HG02970 (cell line): ENCODE results near the gene WWC1.

Experiments
- ATAC-seq: cut with Tn5 transposase; IDR thresholded peaks from one replicate; pipeline ENCODE4 v1.9.1; 2021; ENCODE audit warnings: mild to moderate bottlenecking, moderate library complexity, moderate number of reproducible peaks; ENCODE audit not compliant: unreplicated experiment, low FRiP score

WWC1 gene

DNA sequence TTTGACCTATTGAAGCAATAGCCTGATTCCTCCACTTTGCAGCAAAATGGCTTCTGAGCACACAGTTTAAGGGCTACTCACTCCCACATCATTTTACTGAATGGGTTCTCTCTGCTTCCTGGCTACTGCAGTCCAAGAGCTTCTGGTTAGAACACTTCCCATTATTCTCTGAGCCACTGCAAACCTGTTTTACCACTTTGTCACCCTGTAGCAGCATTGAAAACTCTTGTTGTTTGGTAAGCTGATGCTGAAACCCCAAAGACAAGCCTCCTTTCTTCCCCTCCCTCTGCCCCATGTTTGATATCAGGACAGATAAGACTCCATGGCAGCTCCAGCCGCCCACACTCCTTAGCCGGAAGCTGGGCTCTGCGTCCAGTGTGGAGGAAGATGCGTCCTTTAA is 110.4 kb downstream of the WWC1 start:
- ATAC-seq, result no peak

DNA sequence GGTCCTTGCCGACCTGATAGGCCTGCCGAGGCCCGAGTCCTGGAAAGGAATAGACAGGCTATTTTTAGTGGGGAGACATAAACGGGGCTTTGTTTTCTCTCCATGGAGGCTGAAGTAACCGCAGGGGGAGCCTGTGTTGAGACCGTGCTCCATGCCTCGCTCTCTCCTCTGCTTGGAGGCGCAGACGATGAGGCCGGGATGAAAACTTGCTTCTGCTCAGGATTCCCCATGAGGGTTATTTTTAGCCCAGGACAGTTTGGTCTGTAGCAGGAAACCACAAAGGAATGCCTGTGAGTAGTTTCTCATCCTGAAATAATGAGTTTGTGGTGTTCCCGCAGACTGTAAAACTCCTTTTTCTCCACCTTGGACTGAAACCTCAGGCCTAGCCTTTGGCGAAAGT is 112.9 kb downstream of the WWC1 start:
- ATAC-seq, result no peak

DNA sequence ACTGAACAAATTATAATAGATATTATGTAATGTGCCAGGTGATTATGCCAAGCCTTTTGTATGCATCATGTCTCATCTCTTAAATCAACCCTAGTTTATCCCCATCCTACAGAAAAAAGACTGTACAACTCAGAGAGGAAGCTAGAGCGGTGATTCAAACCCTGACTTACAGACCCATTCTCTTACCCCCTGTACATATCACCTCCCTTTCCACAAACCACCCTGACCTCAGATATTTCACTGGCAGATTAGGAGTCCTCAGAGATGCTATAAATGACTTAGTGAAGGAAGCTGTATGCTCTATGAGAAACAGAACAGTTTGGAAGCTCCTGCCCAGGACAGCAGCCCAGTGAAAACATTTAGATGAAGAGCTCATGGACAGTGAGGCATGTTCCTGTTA is 115.8 kb downstream of the WWC1 start:
- ATAC-seq, result no peak

DNA sequence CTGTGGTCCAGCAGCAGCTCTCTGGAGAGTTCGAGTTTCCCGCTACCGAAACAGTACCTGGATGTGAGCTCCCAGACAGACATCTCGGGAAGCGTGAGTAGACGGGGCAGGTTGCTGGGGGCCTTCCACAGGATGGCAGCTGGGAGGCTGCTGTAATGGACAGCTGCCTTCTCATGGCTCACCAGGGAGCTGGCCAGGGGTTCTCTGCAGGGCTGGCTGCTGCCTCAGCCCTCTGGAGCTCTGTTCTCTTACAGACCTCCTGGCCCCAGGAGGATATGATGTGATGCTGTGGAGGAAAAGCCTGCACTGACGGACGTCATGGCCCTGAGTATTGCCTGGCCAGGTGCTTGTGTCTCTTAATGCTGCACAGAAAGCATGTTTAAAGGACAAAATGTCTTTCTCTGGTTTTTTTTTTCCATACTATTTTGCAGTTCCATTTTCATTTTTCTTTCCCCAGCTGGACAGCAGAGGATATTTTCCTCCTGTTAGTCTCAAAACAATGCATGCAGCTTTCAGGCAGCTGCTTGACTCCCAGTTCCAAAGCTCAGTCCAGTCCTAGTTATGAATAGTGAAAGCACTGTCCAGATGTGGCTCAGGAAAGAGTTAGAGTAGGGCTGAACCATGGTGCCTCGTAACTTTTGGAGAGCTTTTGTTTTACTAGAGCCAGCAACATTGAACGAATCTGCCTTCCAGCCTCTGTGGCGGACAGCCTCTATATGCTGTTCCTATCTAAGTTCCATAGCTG is 117.3 kb downstream of the WWC1 start:
- ATAC-seq, result no peak

DNA sequence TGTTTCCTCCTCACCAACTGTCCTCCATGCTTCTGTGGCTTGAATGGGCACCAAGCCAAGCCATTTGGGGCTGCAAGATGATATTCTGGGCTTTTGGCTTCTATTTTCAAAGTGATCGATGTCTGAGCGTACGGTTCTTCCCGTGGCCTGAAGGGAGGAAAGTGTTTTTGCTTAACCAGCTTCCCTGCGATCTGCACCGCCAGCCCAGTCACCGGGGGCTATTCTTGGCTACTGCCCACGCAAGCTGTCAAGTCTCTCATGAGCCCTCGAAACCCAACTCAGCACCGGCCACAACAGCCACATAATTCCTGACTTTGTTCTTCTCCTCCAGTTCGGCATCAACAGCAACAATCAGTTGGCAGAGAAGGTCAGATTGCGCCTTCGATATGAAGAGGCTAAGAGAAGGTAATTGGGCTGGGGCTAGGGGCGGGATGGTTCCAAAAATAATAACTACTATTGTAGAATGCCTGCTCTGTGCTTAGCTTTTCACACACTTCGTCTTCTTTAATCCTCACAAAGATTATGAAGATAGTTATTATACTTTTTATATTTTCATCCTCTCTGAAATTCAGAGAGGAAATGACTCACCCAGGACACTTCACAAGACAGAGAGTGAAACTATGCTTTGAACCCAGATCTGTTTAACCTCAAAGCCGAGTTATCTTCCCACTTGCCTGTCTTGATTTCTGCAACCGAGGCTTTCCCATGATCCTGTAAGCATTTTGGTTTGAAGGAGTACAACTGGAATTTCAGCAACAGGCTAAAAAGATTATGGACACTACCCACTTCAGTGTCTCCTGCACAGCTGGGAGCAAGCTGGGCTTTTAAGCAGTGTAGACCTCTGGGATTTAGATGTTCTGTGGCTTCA is 118.4 kb downstream of the WWC1 start:
- no peak for ATAC-seq

DNA sequence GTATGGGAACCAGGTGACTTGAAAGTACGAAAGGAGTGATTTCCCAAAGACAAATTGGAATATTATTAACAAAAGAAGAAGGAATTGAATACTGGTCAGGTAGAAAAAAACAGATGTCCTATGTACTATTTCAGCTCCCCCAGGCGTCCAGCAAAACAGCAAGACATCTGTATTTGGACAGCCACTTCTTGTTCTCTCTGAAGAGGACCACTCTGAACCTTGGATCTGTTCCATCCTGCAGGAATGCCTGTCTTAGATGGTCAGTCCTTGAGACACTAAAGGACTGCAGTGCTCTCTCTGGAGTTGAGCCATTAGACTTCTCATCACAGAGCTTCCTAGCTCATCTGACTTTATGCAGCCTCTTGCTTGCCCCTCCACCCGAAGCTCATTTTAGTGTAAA is 120.4 kb downstream of the WWC1 start:
- ATAC-seq, result no peak

DNA sequence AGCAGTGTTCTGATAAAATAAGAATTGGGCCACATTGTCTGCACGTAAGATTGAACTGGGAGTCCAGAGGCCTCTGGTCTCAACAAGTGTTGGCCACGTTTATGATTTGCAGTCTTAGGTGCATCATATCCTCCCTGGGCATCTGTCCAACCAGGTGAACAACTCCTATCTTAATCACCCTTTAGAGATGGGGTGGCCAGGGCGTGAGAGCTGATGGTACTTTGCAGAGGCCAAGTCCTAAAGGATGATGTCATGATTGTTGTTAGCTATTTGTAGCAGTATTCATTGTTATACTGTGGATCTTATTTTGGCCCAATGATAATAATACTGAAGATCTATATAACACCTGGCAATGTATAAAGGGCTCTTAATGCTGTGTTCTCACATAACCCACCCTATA is 121.6 kb downstream of the WWC1 start:
- ATAC-seq, result no peak

DNA sequence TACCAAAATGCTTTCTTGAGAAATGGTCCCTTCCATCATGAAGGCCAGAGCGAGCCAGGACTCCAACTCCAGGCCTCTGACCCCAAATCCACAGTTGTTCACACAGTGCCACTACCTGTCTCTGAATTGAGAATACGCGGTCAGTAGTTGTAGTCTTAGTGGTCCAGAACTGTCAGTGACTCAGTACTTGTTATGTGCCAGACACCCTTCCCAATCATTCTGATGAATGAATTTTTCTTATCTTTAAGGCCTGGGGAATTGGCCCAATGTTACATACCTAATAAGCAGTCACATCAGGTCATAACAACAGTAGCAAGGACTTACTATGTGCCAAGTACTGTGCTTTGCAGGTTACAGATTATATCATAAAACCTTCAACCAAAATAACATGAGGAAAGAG is 122.2 kb downstream of the WWC1 start:
- no peak for ATAC-seq

DNA sequence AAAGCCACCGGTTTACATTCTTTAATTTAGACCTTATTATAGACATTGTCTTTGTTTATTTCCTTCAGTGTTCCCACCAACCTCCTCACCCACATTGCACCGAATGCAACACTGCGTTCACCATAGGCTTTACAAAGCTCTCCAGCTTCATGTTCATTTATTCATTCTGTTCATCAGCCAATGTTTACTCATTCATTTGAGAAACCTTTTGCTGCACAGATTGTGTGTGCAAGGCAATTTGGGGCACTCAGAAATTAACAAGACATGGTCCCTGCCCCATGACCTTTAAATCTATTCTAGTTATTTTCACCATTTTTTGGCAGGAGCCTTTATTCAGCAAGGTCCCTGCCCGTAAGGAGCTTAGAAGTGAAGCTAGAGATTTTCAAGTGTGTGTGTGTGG is 124.0 kb downstream of the WWC1 start:
- no peak for ATAC-seq

DNA sequence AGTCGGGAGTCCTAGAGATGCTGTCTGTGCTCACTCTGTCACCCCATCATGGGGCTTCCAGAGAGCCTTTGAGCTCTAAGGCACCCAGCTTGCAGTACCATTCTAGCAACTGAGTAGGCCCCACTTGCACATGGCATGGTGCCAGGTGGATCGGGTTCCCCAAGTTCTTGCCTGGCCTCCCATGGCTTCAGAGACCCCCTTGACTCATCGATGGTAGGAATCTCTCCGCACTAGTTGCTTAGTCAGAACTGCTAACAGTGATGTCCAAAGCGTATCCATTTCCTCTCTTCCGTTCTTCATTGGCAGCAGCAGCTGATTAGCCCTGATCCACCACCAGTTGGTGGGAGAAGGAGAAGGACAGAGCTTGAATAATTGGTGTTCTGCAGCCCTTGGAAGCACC is 124.5 kb downstream of the WWC1 start:
- ATAC-seq, result no peak

DNA sequence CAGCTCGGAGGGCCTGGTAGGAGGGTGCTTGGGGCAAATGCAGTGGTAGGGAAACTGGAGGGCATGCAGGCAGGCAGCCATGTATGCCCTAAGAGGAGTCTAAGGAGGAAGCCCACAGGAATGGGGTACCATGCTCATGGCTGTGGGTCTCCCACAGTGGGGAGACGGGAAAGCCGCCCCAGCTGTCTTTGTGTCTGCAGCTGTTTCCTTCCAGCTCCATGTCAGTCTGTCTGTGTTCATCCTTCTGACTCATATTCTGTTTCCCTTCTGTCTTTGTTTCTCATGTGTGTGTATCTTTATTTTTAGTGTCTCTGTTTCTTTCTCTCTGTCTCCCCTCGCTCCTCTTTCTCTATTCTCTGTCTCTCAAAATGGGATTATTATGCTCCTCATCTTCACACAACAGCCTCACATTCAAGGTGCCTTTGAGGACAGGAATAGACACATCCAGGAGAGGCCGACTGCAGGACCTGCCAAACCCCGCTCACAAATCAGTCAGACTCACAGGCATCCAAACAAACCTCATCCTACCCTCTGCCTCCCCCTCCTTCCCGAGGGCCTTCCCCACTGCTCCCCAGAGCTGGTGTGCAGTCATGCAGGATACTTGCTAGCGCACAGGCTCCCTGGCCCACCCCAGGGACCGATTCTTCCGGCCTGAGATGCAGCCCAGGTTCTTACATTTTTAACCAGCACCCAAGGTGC is 126.4 kb downstream of the WWC1 start:
- ATAC-seq, result no peak

DNA sequence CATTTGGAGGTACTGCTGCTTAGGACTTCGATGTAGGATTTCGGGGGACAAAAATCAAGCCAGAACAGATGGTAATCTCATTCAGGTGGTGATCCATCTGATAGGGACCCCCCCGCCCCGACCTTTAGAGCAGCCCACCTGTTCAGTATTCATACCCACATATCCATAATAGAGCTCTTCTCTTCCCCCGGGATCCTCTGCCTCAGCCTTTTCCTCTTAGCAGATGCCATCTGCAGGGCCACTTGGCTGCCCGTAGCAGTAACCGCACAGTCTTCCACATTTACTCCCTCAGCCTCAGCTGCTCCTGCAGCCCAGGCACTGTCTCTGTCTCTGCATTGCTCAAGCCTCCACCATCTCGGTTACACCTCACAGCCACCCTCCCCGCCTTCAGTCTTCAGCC is 129.0 kb downstream of the WWC1 start:
- ATAC-seq, result no peak

DNA sequence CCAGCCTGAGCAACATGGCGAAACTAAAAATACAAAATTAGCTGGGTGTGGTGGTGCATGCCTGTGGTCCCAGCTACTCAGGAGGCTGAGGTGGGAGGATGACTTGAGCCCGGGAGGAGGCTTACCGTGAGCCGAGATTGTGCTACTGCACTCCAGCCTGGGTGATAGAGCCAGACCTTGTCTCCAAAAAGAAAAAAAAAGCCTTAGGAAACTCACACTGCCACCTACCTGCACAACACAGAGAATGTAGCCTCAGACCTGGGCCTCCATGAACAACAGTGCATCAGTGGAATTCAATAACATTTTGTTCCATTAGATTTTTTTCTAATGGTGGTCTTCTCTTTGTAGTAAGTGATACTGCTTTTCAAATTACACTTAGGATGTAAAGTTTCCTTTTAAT is 131.0 kb downstream of the WWC1 start:
- ATAC-seq, result no peak

DNA sequence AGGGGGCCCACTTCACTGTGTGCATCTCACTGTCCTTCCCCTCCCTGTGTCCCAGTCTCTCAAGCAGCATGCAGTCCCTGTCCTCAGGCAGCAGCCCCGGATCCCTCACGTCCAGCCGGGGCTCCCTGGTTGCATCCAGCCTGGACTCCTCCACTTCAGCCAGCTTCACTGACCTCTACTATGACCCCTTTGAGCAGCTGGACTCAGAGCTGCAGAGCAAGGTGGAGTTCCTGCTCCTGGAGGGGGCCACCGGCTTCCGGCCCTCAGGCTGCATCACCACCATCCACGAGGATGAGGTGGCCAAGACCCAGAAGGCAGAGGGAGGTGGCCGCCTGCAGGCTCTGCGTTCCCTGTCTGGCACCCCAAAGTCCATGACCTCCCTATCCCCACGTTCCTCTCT is 132.0 kb downstream of the WWC1 start:
- no peak for ATAC-seq

DNA sequence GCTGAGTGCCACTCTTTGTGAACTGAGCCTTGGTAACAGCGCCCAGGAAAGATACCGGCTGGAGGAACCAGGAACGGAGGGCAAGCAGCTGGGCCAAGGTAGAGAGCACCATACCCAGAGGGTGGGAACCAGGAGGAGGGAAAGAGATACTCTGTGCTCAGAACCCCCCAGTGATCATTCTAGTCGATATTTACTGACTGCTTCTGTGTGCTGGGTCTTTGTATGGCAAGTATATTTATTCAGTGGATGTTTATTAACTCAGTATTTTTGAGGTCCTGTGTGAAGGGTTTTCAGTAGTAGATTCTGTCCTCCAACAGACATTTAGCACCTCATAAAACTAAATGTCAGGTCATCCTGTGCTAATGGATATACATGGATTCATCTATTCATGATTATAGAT is 132.5 kb downstream of the WWC1 start:
- ATAC-seq, result no peak

DNA sequence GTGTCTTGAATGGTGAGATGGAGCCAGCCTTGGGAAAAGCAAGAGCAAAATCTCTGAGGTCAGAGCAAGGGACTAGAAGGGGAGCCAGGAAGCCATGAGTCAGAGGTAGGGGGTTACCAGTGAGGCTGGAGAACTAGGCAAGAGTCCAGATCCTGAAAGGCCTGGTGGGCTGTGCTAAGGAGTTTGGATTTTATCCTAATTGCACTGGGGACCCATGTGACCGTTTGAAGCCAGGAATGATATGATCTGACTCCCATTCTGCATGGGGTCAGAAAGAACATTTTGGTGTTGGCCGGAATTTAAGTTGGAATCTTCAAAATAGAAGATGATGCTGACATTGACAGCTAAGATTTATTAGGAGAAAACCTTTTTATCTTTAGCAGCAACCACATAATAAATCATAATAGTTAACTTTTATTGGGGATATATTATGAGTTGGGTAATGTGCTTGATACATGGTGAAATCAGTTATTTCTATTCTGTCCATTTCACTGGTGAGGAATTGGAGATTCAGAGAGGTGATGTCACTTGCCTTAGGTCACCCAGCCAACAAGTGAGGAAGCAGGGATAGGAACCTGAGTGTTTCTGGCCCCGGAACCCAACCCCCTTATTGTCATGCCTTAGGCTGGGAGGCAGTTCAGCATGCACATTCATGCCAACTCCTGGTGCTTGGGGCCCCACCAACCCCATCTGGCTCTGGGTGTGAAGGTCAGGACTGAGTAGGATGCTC is 133.3 kb downstream of the WWC1 start:
- ATAC-seq, result no peak

DNA sequence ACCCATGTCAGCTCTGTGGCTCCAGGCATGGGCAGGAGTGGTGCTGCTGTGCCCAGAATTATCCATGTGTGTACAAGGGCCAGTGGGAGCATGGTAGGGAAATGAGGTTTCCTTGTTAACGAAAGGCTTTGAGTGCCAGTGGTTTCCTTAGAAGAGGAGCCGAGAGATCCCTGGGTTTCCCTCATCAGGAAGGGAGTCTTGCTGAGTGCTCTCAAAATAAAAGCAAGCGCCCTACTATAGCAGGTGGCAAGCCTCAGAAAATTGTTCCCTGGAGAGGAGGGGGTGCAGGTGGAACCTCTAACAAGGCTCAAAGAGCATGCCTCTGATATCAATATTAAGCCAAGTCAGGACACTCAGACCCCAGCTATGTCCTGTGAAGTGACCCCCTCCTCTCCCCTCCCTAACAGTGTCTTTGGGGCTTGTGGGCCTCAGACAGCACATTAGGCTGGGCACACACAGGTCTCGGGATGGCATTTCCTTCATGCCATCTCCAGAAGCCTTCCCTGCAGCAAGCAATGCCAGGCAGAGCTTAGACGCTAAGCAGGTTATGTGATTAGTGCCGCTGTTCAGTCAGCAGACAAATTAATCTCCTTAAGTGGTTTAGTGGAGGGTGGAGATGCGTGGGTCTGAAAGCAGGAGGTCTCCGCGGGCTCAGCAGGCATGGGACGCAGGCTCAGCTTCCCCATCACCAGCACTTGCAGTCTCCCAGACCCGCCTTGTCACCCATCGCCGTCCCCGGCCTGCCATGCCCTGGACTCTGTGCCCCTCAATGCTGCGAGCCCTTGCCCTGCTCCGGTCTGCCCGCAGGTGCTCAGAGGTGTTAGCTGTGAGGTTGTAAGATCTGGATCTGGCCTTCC is 134.8 kb downstream of the WWC1 start:
- ATAC-seq, result no peak

DNA sequence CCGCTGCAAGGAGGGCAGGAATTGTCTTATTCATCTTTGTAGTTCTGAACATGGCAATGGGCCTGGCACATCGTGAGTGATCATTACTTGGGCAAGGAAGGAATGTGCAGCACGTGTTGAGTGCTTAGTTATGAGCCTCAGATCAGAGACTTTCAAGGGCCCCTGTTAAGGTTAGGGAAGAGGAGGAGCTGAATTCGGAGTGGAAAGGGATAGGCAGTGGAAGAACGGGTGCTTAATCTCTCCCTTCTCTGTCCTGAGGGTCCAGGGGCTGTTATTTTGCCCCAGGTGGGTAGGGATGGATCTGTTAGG is 135.4 kb downstream of the WWC1 start:
- no peak for ATAC-seq

DNA sequence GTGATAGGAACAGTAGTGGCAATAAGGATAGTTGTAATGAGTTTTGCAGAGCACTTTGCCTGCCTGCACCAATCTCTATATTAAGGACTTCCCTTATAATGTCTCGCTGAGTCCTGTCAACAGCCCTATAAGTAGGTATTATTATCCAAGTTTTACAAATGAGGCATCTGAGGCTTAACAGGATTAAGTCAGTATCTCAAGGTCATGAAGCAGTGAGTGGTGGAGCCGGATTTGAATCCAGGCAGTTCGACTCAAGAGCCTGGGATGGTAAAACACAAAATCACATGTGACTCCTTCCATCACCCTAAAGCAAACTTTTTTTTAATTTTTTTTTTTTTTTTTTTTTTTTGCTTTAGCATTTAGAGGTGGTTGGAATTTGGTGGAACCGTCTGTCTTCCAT is 135.8 kb downstream of the WWC1 start:
- ATAC-seq, result no peak

DNA sequence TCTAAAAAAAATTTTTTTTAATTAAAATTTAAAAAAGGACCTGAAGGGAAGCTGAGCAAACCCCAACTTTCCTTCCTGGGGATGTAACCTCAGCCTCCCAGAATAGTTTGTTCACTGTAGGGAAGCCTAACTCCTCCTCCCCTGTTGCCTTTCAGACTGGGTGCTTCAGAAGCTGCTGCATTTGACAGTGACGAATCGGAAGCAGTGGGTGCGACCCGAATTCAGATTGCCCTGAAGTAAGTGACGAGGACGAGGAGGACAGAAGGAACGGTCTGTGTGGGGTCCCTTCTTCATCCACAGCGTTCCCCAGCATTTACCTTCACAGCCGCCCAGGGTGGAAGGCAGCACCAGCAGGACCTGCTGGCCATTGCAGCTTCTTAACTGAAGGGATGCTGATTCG is 137.1 kb downstream of the WWC1 start:
- ATAC-seq, result no peak
